HG02642 (cell line): ENCODE results near the gene LSM12.
"Not testable (repeated sequence)": the region's sequence is repeated elsewhere in the genome, so short reads cannot be mapped to it uniquely, and the experiment has no call there.

Source experiments
- ATAC-seq: cut with Tn5 transposase; IDR thresholded peaks from one replicate; pipeline ENCODE4 v1.9.1; 2021; ENCODE audit warnings: mild to moderate bottlenecking; ENCODE audit not compliant: unreplicated experiment, poor library complexity

Gene LSM12

GRCh38 chr17:44066204-44066930 is at the start of gene LSM12:
LSM12 (minus strand) TSS chr17:44066671; CDS start chr17:44066587, 84 bp downstream.
- ATAC-seq: peak; percentile 75

- ATAC-seq: no peak
Measured at GRCh38 chr17:44115585-44116415, 49.3 kb upstream of the LSM12 start.

- no peak for ATAC-seq
Measured at GRCh38 chr17:44113868-44114840, 47.7 kb upstream of the LSM12 start.

GRCh38 chr17:44113382-44113781 is 46.9 kb upstream of the LSM12 start:
- no peak for ATAC-seq

GRCh38 chr17:44112284-44113280 is 46.1 kb upstream of the LSM12 start:
- no peak for ATAC-seq

- ATAC-seq: no peak
Measured at GRCh38 chr17:44111777-44112176, 45.3 kb upstream of the LSM12 start.

GRCh38 chr17:44110823-44111633 is 44.6 kb upstream of the LSM12 start:
- ATAC-seq: peak; percentile 67

- ATAC-seq: no peak
Measured at GRCh38 chr17:44110011-44110686, 43.7 kb upstream of the LSM12 start.

- ATAC-seq: no peak
Measured at GRCh38 chr17:44109312-44109630, 42.8 kb upstream of the LSM12 start.

GRCh38 chr17:44108440-44109311 is 42.2 kb upstream of the LSM12 start:
- ATAC-seq: no peak

- ATAC-seq: no peak
Measured at GRCh38 chr17:44106801-44107200, 40.3 kb upstream of the LSM12 start.

GRCh38 chr17:44105941-44106340 is 39.5 kb upstream of the LSM12 start:
- no peak for ATAC-seq

- ATAC-seq: no peak
Measured at GRCh38 chr17:44105483-44105882, 39.0 kb upstream of the LSM12 start.

GRCh38 chr17:44102849-44103622 is 36.6 kb upstream of the LSM12 start:
- ATAC-seq: no peak

GRCh38 chr17:44101858-44102257 is 35.4 kb upstream of the LSM12 start:
- ATAC-seq: not testable (repeated sequence)
